HepG2 (cell line): ENCODE results near the gene COLQ. TPM values are rescaled to one million over a fixed set of nuclear protein-coding genes. Genes with fewer than 3 reads are reported as not detected.

Experiments
- ATAC-seq: fragments of 200-7000 bp; cut with Tn5 transposase; 3 replicates; pipeline ENCODE4 v1.9.1; 2020; ENCODE audit warnings: mild to moderate bottlenecking, moderate library complexity
- BruUV-seq: library from RNA; stranded (reverse); fragments of 400-500 nt; replicated peaks from 2 replicates; lab custom pipeline; 2021; lab: Mats Ljungman, UMichigan
- CTCF ChIA-PET: fragments of 300-600 bp; formaldehyde crosslinking; extraction: SDS; loops from one replicate; lab custom pipeline; 2021; ENCODE audit warnings: low total read pairs, inconsistent platforms, low intra/inter-chr PET ratio; lab: Yijun Ruan, JAX
- POLR2A ChIA-PET: fragments of 350-600 bp; sonication (Branson Sonifier 250); formaldehyde crosslinking; loops from one replicate; lab custom pipeline; 2020; ENCODE audit warnings: antibody characterized with exemption, inconsistent platforms; lab: Yijun Ruan, JAX
- DNase-seq: peaks from one replicate; pipeline ENCODE4 v3.0.0-alpha.2; 2015; ENCODE audit warnings: low spot score
- FAIRE-seq: peaks from 3 replicates; lab custom pipeline; 2011; peaks lifted over from hg19 to GRCh38; lab: Jason Lieb, UNC
- H2AFZ ChIP-seq: one replicate; pipeline ENCODE4 v1.6.1; 2011; ENCODE audit warnings: low read length, inconsistent platforms
- H3K27ac ChIP-seq: fragments of 300-600 bp; 3 replicates; pipeline ENCODE4 v1.8.0; 2011; ENCODE audit warnings: mixed run types, mild to moderate bottlenecking, mixed read lengths, low read length, inconsistent platforms; ENCODE audit not compliant: insufficient read depth; ENCODE audit errors: extremely low read length
- H3K27me3 ChIP-seq, 2 experiments: fragments of 200-600 bp in 1 of 2; 2 replicates in 1 of 2; 3 replicates in 1 of 2; pipeline versions ENCODE4 v1.6.0 to v1.8.0; 2011; ENCODE audit warnings: low read length in 2 of 2, mild to moderate bottlenecking in 2 of 2, moderate library complexity in 2 of 2, inconsistent platforms in 1 of 2; ENCODE audit not compliant: insufficient read depth in 2 of 2, control insufficient read depth in 1 of 2
- H3K36me3 ChIP-seq, 2 experiments: fragments of 200-600 bp in 1 of 2; replicated peaks in 1 of 2; 2 replicates in 1 of 2; 3 replicates in 1 of 2; pipeline versions ENCODE4 v1.5.1 to v1.8.0; 2011; ENCODE audit warnings: low read length in 2 of 2, inconsistent platforms in 1 of 2; ENCODE audit not compliant: insufficient read depth in 2 of 2, control insufficient read depth in 1 of 2
- H3K4me1 ChIP-seq: 2 replicates; pipeline ENCODE4 v1.5.1; 2012; ENCODE audit warnings: low read length, inconsistent platforms; ENCODE audit not compliant: insufficient read depth
- H3K4me2 ChIP-seq: 2 replicates; pipeline ENCODE4 v1.6.0; 2011; ENCODE audit warnings: low read depth, low read length, inconsistent platforms
- H3K4me3 ChIP-seq, 3 experiments: fragments of 200-600 bp in 1 of 3; sonication (generic), shearing (Covaris generic) in 1 of 3; replicated peaks in 1 of 3; 2 replicates each; pipeline ENCODE4 v1.5.1; 2011 to 2016; ENCODE audit warnings: low read length in 3 of 3, inconsistent platforms in 2 of 3, low read depth in 2 of 3, mild to moderate bottlenecking in 2 of 3, control low read depth in 1 of 3, mixed read lengths in 1 of 3; ENCODE audit not compliant: insufficient read depth in 1 of 3
- H3K79me2 ChIP-seq: one replicate; pipeline ENCODE4 v1.6.1; 2011; ENCODE audit warnings: low read length, inconsistent platforms; ENCODE audit not compliant: insufficient read depth
- H3K9ac ChIP-seq: 2 replicates; pipeline ENCODE4 v1.6.0; 2011; ENCODE audit warnings: mild to moderate bottlenecking, low read depth, low read length, inconsistent platforms; ENCODE audit not compliant: insufficient read depth
- H3K9me3 ChIP-seq: 2 replicates; pipeline ENCODE4 v1.5.1; 2012; ENCODE audit warnings: mild to moderate bottlenecking, low read length
- H4K20me1 ChIP-seq: 2 replicates; pipeline ENCODE4 v1.6.0; 2011; ENCODE audit warnings: inconsistent platforms, mild to moderate bottlenecking, low read length, moderate library complexity; ENCODE audit not compliant: insufficient read depth
- HNRNPL ChIP-seq: fragments of 200-400 bp; formaldehyde crosslinking; IDR thresholded peaks from 2 replicates; pipeline ENCODE4 v1.6.1; 2017; ENCODE audit warnings: mild to moderate bottlenecking, low read depth, low read length
- XRCC5 ChIP-seq: fragments of 200-400 bp; formaldehyde crosslinking; optimal IDR thresholded peaks from 2 replicates; pipeline ENCODE3; 2017; ENCODE audit warnings: mild to moderate bottlenecking, low read length
- ZBTB8A ChIP-seq: sonication (generic); formaldehyde crosslinking; IDR thresholded peaks from 2 replicates; pipeline ENCODE4 v1.4.0; 2020; ENCODE audit warnings: mild to moderate bottlenecking, low read depth, missing genetic modification reagents, borderline replicate concordance
- ZFP41 ChIP-seq: sonication (generic); formaldehyde crosslinking; IDR thresholded peaks from 2 replicates; pipeline ENCODE4 v1.4.0; 2020; ENCODE audit warnings: mild to moderate bottlenecking, missing genetic modification reagents, borderline replicate concordance
- ZNF264 ChIP-seq: sonication (generic); formaldehyde crosslinking; IDR thresholded peaks from 2 replicates; pipeline ENCODE4 v1.4.0; 2020; ENCODE audit warnings: missing genetic modification reagents
- ZNF770 ChIP-seq: sonication (generic); formaldehyde crosslinking; IDR thresholded peaks from 2 replicates; pipeline ENCODE4 v1.5.0; 2020; ENCODE audit warnings: mild to moderate bottlenecking, missing genetic modification reagents
- ZNF792 ChIP-seq: IDR thresholded peaks from 2 replicates; pipeline ENCODE4 v1.6.1; 2016
- WGBS: methylation state at CpG from one replicate; pipeline ENCODE4 v1.1.6; 2017; ENCODE audit warnings: low lambda C conversion rate; 5-methylcytosine and 5-hydroxymethylcytosine counted together
- in situ Hi-C: cut with HindIII; loops from 2 replicates; pipeline ENCODE4 v1.10.0; 2017; ENCODE audit warnings: low pct_unique_long_range_greater_than_20kb; ENCODE audit not compliant: extremely low pct_ligation_motif_present
- intact Hi-C: fragments of 100-400 bp; cut with micrococcal nuclease; formaldehyde crosslinking; loops from one replicate; pipeline ENCODE4 v1.10.0; 2022; ENCODE audit not compliant: unreplicated experiment
- polyA plus RNA-seq, 8 experiments: library from polyadenylated mRNA; depleted of rRNA in 3 of 8; stranded (reverse) in 7 of 8; unstranded in 1 of 8; fragments of >200 nt; fragmentation: Illumina TruSeq in 4 of 8; extraction: Trizol in 4 of 8; gene quantifications; 2 replicates each; pipeline versions ENCODE4 v1.2.1 to v1.2.3, GENCODE V29; 2011 to 2016; ENCODE audit warnings: low read depth in 4 of 8, missing spikeins in 1 of 8, mixed read lengths in 1 of 8; ENCODE audit not compliant: insufficient read depth in 1 of 8
- total RNA-seq, 5 experiments: library from RNA; depleted of rRNA; stranded (reverse); fragments of >200 nt; fragmentation: Illumina TruSeq; extraction: Trizol; gene quantifications; 2 replicates each; pipeline ENCODE4 v1.2.3, GENCODE V29; 2016; ENCODE audit warnings: low read depth in 1 of 5
- TF ChIP-seq, protein P1 (sequence below): IDR thresholded peaks from 2 replicates; pipeline ENCODE4 v1.6.1; 2016; ENCODE audit warnings: low read depth, missing genetic modification reagents, missing compliant biosample characterization
- TF ChIP-seq, protein P2 (sequence below): sonication (generic); formaldehyde crosslinking; conservative IDR thresholded peaks from 2 replicates; pipeline ENCODE4 v1.8.0; 2022; ENCODE audit warnings: missing genetic modification reagents

Gene COLQ
- total and polyA plus RNA-seq, 2 of the 13 experiments (the other 11 are each of a cell fraction or from before 2014, with no cell fraction given), result 0.31 to 0.46 TPM

- WGBS, result 97% methylated on average over 4 of the region's 4 CpGs
- intact Hi-C loops, result no loop called here
- CTCF ChIA-PET, result no interaction called here
Observed at GRCh38 chr3:15438983-15439382, 82.5 kb downstream of the COLQ start.

More at GRCh38 chr3:15438983-15439382, 82.5 kb downstream of the COLQ start:
- TF ChIP-seq, protein P1, sequence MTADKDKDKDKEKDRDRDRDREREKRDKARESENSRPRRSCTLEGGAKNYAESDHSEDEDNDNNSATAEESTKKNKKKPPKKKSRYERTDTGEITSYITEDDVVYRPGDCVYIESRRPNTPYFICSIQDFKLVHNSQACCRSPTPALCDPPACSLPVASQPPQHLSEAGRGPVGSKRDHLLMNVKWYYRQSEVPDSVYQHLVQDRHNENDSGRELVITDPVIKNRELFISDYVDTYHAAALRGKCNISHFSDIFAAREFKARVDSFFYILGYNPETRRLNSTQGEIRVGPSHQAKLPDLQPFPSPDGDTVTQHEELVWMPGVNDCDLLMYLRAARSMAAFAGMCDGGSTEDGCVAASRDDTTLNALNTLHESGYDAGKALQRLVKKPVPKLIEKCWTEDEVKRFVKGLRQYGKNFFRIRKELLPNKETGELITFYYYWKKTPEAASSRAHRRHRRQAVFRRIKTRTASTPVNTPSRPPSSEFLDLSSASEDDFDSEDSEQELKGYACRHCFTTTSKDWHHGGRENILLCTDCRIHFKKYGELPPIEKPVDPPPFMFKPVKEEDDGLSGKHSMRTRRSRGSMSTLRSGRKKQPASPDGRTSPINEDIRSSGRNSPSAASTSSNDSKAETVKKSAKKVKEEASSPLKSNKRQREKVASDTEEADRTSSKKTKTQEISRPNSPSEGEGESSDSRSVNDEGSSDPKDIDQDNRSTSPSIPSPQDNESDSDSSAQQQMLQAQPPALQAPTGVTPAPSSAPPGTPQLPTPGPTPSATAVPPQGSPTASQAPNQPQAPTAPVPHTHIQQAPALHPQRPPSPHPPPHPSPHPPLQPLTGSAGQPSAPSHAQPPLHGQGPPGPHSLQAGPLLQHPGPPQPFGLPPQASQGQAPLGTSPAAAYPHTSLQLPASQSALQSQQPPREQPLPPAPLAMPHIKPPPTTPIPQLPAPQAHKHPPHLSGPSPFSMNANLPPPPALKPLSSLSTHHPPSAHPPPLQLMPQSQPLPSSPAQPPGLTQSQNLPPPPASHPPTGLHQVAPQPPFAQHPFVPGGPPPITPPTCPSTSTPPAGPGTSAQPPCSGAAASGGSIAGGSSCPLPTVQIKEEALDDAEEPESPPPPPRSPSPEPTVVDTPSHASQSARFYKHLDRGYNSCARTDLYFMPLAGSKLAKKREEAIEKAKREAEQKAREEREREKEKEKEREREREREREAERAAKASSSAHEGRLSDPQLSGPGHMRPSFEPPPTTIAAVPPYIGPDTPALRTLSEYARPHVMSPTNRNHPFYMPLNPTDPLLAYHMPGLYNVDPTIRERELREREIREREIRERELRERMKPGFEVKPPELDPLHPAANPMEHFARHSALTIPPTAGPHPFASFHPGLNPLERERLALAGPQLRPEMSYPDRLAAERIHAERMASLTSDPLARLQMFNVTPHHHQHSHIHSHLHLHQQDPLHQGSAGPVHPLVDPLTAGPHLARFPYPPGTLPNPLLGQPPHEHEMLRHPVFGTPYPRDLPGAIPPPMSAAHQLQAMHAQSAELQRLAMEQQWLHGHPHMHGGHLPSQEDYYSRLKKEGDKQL, result no peak
- TF ChIP-seq XRCC5 (no peak), ZNF792 (CRISPR knock-in tag) (no peak), HNRNPL (no peak), ZFP41 (CRISPR knock-in tag) (no peak), ZNF770 (CRISPR knock-in tag) (no peak), ZNF264 (CRISPR knock-in tag) (no peak), ZBTB8A (CRISPR knock-in tag) (no peak)
- TF ChIP-seq, protein P2, sequence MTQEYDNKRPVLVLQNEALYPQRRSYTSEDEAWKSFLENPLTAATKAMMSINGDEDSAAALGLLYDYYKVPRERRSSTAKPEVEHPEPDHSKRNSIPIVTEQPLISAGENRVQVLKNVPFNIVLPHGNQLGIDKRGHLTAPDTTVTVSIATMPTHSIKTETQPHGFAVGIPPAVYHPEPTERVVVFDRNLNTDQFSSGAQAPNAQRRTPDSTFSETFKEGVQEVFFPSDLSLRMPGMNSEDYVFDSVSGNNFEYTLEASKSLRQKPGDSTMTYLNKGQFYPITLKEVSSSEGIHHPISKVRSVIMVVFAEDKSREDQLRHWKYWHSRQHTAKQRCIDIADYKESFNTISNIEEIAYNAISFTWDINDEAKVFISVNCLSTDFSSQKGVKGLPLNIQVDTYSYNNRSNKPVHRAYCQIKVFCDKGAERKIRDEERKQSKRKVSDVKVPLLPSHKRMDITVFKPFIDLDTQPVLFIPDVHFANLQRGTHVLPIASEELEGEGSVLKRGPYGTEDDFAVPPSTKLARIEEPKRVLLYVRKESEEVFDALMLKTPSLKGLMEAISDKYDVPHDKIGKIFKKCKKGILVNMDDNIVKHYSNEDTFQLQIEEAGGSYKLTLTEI, result no peak
- Histone ChIP-seq H3K27ac (no peak overlapping the region), H3K79me2 (no peaks in the 10 kb centered on the region), H3K27me3 (no peaks in the 10 kb centered on the region), H3K4me1 (no peaks in the 10 kb centered on the region), H3K9me3 (no peaks in the 10 kb centered on the region), H3K36me3 (peaks cover 23 to 79% of the 10 kb centered on the region in 2 experiments), H2AFZ (no peak overlapping the region), H3K4me3 (no peak overlapping the region), H4K20me1 (no peaks in the 10 kb centered on the region; the same call in 1 of the 2 replicates), H3K9ac (no peak overlapping the region), H3K4me2 (no peak overlapping the region)
- in situ Hi-C loops, result no loop called here
- ATAC-seq, result no peak
- no TSS peak for BruUV-seq
- POLR2A ChIA-PET, result no interaction called here
- no peak for DNase-seq
- FAIRE-seq, result no peak
